ENCODE data around the gene HMGN1. TPM values are rescaled to one million over a fixed set of nuclear protein-coding genes. Genes with fewer than 3 reads are reported as not detected.

HMGN1 gene
- polyA plus RNA-seq, 1 donor (not counting 4 experiments of a cell fraction or from before 2014, with no cell fraction given): 245 TPM

DNA sequence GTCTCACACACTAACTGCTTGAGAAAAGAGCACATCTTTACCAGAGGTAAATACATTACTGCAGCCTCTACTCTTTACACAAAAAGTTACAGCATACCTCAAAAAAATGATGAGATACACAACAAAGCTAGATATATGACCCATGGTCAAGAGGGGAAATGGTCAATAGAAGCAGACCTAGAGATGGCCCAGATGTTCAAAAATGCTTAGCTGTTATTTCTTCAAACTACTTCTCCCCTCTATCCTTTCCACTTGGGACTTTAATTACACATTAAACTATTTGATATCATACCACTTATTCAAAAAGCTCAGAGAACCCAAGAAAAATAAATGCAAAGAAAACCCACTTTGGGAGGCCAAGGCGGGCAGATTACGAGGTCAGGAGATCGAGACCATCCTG, 48.3 kb downstream of the HMGN1 start:
- H3K4me3 ChIP-seq (ENCODE audit: control insufficient read depth in 2 of 3, extremely low read depth in 1 of 3, insufficient read depth in 2 of 3, low read depth in 1 of 3, low read length in 3 of 3): no peak overlapping the region
- dilution Hi-C loops (cut with MboI; ENCODE audit: extremely low pct_ligation_motif_present, low sequenced_read_pairs): no loop called here
- no peak overlapping the region for H3K4me2 ChIP-seq (ENCODE audit: control insufficient read depth, extremely low read depth, insufficient read depth, low read depth, low read length)
- no peaks in the 10 kb centered on the region for H4K20me1 ChIP-seq (ENCODE audit: control insufficient read depth, extremely low read depth, insufficient read depth, low read length)
- H3K36me3 ChIP-seq (ENCODE audit: control insufficient read depth in 2 of 2, extremely low read depth in 1 of 2, insufficient read depth in 2 of 2, low read length in 2 of 2): peaks cover 6% of the 10 kb centered on the region in 2 experiments
- H3K27ac ChIP-seq (ENCODE audit: control insufficient read depth, insufficient read depth, low read length): no peak overlapping the region
- H3K9me1 ChIP-seq (ENCODE audit: control insufficient read depth, extremely low read depth, insufficient read depth, low read length): no peaks in the 10 kb centered on the region
- TF ChIP-seq, protein P1, sequence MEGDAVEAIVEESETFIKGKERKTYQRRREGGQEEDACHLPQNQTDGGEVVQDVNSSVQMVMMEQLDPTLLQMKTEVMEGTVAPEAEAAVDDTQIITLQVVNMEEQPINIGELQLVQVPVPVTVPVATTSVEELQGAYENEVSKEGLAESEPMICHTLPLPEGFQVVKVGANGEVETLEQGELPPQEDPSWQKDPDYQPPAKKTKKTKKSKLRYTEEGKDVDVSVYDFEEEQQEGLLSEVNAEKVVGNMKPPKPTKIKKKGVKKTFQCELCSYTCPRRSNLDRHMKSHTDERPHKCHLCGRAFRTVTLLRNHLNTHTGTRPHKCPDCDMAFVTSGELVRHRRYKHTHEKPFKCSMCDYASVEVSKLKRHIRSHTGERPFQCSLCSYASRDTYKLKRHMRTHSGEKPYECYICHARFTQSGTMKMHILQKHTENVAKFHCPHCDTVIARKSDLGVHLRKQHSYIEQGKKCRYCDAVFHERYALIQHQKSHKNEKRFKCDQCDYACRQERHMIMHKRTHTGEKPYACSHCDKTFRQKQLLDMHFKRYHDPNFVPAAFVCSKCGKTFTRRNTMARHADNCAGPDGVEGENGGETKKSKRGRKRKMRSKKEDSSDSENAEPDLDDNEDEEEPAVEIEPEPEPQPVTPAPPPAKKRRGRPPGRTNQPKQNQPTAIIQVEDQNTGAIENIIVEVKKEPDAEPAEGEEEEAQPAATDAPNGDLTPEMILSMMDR (optimal IDR thresholded peaks at IDR 0.05 in 1 of 3, IDR thresholded peaks at IDR 0.05 in 1 of 3, conservative IDR thresholded peaks at IDR 0.05 in 1 of 3; ENCODE audit: extremely low read depth in 1 of 3, insufficient read depth in 2 of 3, low read length in 3 of 3): no peak
- no peak for TF ChIP-seq EZH2 (IDR thresholded peaks at IDR 0.05; ENCODE audit: low read length)
- FAIRE-seq: no peak
- no peak overlapping the region for H3K9ac ChIP-seq (ENCODE audit: control insufficient read depth, extremely low read depth, insufficient read depth, low read length)
- peaks cover 27% of the 10 kb centered on the region for H3K79me2 ChIP-seq (ENCODE audit: control insufficient read depth, insufficient read depth, low read length)
- H2AFZ ChIP-seq (ENCODE audit: control insufficient read depth, low read length): no peak overlapping the region
- H3K4me1 ChIP-seq (ENCODE audit: control insufficient read depth, extremely low read depth, insufficient read depth, low read length): no peaks in the 10 kb centered on the region
- no peak for DNase-seq (ENCODE audit: low read depth, low spot score)
- H3K27me3 ChIP-seq (ENCODE audit: control insufficient read depth, extremely low read depth, insufficient read depth, low read length): no peaks in the 10 kb centered on the region
- H3K9me3 ChIP-seq (ENCODE audit: control insufficient read depth, low read depth, low read length): no peaks in the 10 kb centered on the region

DNA sequence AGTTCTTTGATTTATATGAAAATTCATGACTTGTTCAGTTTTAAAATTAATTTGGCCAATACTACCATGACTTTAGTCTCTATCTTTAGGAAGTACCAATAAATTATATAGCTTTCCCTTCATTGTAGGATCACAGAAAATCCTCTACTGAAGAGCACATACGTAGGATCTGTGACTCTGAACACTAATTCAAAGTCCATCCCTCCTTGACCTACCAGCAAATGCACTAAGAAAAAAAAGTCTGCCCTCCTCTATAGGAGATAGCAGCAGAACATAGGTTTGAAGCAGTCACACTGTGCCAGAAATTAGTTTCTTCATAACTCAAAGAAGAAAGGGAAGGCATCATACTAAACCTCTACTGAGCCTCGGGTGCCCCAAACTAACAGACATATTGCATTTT, 52.0 kb downstream of the HMGN1 start:
- dilution Hi-C loops (cut with MboI; ENCODE audit: extremely low pct_ligation_motif_present, low sequenced_read_pairs): no loop called here
- no peak for DNase-seq (ENCODE audit: low read depth, low spot score)
- peaks cover 9 to 11% of the 10 kb centered on the region in 2 experiments for H3K36me3 ChIP-seq (ENCODE audit: control insufficient read depth in 2 of 2, extremely low read depth in 1 of 2, insufficient read depth in 2 of 2, low read length in 2 of 2)

More for the DNA sequence above, 52.0 kb downstream of the HMGN1 start:
- no peaks in the 10 kb centered on the region for H3K4me1 ChIP-seq (ENCODE audit: control insufficient read depth, extremely low read depth, insufficient read depth, low read length)
- no peak overlapping the region for H3K9ac ChIP-seq (ENCODE audit: control insufficient read depth, extremely low read depth, insufficient read depth, low read length)
- no peaks in the 10 kb centered on the region for H3K9me3 ChIP-seq (ENCODE audit: control insufficient read depth, low read depth, low read length)
- H3K79me2 ChIP-seq (ENCODE audit: control insufficient read depth, insufficient read depth, low read length): peaks cover 24% of the 10 kb centered on the region
- no peaks in the 10 kb centered on the region for H4K20me1 ChIP-seq (ENCODE audit: control insufficient read depth, extremely low read depth, insufficient read depth, low read length)
- H3K27me3 ChIP-seq (ENCODE audit: control insufficient read depth, extremely low read depth, insufficient read depth, low read length): no peaks in the 10 kb centered on the region
- no peaks in the 10 kb centered on the region for H3K9me1 ChIP-seq (ENCODE audit: control insufficient read depth, extremely low read depth, insufficient read depth, low read length)
- no peak overlapping the region for H3K27ac ChIP-seq (ENCODE audit: control insufficient read depth, insufficient read depth, low read length)
- no peak overlapping the region for H2AFZ ChIP-seq (ENCODE audit: control insufficient read depth, low read length)
- H3K4me3 ChIP-seq (ENCODE audit: control insufficient read depth in 2 of 3, extremely low read depth in 1 of 3, insufficient read depth in 2 of 3, low read depth in 1 of 3, low read length in 3 of 3): no peak overlapping the region
- H3K4me2 ChIP-seq (ENCODE audit: control insufficient read depth, extremely low read depth, insufficient read depth, low read depth, low read length): no peak overlapping the region
- no peak for TF ChIP-seq EZH2 (IDR thresholded peaks at IDR 0.05; ENCODE audit: low read length)
- TF ChIP-seq, protein P1 (optimal IDR thresholded peaks at IDR 0.05 in 1 of 3, IDR thresholded peaks at IDR 0.05 in 1 of 3, conservative IDR thresholded peaks at IDR 0.05 in 1 of 3; ENCODE audit: extremely low read depth in 1 of 3, insufficient read depth in 2 of 3, low read length in 3 of 3): no peak
- no peak for FAIRE-seq

Small RNA genes lying within 50 kb of the gene (small RNA-seq; reads per million reads assigned to genes)
- gene RF00019 (ENCODE audit: insufficient read length in 3 of 3, low read depth in 3 of 3, low replicate concordance in 1 of 3): 0 reads per million in 3 experiments

Other genes starting within 250 kb of the HMGN1 start
- gene PSMG1, start 165.6 kb downstream of the HMGN1 start, polyA plus RNA-seq: 48.9 to 91.8 TPM (median 56.8 TPM) in 3 replicates
- gene BRWD1, start 35.5 kb downstream of the HMGN1 start, polyA plus RNA-seq: 8.2 to 15.1 TPM (median 11.3 TPM) in 3 replicates
- 0.74 to 0.96 TPM (median 0.94 TPM) in 3 replicates for gene LCA5L, start 96.7 kb upstream of the HMGN1 start, polyA plus RNA-seq
- gene SH3BGR, start 102.9 kb upstream of the HMGN1 start, polyA plus RNA-seq: 0.57 to 1.4 TPM (median 0.99 TPM) in 3 replicates